ENCODE results near the gene CD248.
"Not testable (repeated sequence)": the region's sequence is repeated elsewhere in the genome, so short reads cannot be mapped to it uniquely, and the experiment has no call there.

CD248 gene

DNA sequence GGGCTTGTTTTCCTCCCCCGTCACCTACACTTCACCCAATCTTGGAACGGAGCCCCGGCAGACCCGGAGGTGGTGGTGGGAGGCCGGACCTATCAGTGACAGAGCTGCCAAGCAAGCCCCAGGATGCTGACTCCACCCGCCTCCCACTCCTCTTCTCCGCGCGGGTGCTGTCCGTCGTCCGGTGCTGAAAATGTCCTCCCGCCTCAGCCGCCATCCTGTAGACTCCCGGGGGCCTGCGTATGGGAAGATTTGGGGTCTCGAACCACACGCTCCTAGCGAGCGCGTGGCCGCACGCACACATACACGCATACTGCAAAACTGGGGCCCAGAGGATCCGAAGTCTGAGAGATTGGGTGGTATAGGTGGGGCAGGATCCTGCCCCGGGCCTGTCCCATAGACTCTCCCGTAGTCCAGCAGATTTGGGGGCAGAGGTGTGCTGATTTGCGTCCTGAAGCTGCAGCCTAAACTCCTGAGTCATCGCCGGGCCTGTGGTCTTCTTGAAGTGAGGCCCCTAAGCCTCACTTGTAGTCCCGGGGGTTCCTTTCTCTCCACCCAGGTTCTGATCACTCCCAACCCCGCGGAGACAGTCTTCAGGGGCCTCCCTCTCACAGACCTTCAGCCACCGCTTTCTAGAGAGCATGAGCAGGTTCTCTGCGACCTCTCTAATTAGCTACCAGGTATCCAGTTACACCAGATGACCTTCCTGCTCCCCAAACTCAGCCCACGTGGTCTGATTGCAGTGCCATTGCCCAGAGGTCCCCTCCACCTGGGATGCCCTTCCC lies 27.1 kb downstream of the CD248 start:
- DNase-seq (ENCODE audit: low read depth) = peak; percentile 59

DNA sequence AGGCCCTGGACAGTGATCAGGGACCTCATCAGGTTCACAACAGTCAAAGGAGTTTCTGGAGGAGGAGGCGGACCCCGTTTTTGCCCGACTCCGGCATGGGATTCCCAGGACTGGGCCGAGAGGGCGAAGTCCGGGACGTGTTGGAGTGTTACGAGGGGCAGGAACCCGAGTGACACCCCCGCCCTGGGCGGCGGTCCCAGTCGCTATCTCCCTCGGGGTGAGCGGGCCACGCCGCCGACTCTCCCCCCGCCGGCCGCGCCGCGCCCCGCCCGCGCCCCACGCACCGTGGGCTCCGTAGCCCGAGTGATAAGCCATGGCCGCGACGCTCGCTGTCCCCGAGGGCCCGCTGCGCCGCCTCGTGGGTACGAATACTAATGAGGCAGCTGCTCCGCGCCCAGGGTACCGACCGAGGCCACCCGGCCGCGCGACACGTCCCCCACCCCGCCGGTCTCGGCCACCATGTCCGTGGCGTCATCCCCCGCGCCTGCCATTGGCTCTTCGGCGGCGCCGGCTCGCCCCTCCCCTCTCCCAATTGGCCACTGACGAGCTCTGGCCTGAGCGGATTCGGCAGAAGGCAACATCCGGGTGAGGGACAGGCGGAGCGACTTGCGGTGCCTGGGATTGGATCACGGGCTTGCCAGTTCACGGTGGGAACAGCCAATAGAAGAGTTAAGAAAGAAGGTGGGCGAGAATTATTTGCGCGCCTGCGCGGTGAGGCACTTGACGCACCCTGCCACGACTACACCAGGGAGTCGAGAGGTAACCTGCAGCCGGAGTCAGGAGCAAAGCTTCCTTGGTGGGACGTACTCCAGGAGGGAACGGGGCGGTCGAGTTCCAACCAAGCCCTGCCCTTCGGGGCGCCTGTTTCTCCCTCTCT lies 27.9 kb downstream of the CD248 start, which contains the start of gene YIF1A:
YIF1A (minus strand) TSS at position 473 of the 877 bp plus-strand sequence; CDS start at position 315, 158 bp downstream.
- peak; percentile 86 for DNase-seq (ENCODE audit: low read depth)

DNA sequence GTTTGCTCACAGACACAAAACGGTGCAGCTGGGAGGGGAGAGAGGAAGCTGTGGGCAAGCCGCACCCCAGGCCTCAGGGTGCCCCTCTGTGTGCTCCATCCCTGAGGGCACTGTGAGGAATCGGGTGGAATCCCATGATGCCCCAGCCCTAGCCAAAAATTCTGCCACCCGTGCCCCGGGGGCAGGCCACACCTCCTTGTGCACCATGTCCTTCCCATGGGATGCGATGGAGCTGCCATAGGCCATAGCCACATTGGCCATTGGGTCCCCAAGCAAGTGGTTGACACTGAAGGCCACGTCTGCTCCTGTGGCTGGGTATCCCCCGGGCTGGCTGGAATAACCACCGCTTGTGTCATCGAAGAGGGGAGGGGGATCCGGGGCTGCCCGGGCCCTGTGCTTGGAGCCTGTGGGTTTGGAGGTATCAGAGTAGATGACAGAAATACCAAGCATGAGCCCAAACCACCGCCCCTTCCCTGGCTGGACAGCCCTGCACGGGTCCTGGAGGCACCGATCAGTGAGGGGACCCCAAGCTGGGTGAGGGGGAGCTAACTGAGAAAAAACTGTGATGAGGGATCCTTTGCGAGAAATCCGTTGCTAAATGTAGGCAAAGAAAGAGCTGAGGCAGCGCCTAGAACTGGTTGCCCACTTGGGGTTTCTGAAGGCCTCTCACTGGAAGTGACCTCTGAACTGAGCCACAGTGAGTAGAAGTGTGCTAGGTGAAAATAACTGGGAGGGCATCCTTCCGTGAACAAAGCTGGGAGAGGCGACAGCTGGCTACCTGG lies 28.8 kb downstream of the CD248 start:
- no peak for DNase-seq (ENCODE audit: low read depth)

GRCh38 chr11:66287211-66287888 lies 29.5 kb downstream of the CD248 start:
- no peak for DNase-seq (ENCODE audit: low read depth)

DNA sequence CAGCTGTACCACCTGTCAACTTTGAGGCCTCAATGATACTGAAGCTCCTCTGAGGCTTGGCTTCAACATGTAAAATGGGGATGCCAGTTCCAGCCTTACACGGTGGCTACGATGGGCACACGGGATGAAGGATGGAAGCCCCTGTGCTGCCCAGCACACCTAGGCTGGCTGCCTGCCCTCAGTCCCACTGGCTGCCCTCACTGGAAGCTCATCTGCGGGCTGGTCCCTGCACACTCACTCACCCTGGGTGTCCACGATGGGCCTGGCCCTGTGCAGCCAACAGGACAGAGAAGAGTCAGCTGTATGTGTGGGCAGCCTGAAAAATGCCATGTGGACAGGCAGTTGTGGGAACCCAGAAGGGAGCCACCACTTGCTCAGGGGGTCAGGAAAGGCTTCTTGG lies 30.1 kb downstream of the CD248 start:
- no peak for DNase-seq (ENCODE audit: low read depth)

GRCh38 chr11:66285250-66285947 lies 31.4 kb downstream of the CD248 start:
- DNase-seq (ENCODE audit: low read depth) = no peak

- DNase-seq (ENCODE audit: low read depth) = no peak
Observed at GRCh38 chr11:66284526-66285078, 32.2 kb downstream of the CD248 start.

DNA sequence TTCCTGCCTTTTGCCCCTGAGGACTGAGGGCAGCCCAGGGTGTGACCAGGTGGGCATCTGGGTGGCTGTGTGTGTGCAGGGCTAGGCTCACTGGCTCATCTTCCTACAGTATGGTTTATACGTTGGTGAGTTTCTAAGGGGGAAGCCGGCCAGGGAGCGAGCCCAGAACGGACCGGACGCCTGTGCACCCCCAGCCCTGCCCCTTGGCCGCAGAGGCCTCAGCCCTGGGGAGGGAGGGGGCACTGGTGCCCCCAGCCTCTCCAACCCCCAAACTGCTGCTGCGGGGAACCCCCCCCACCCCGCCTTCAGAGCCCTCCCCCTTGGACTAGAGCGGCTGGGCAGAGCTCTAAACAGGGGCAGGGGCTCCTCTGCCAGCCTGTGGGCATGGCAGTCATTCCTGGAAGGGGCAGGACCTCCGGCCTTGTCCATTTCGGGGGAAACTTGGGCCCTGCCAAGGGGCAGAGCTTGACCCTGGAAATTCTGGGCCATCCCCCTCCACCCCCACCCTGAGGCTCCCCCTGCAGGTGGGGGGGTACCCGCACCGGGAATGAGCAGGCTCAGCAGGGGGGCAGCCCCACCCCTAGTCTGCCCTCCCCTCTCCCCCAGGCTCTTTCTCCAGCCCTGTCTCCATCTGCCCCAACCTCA lies 33.3 kb downstream of the CD248 start:
- no peak for DNase-seq (ENCODE audit: low read depth)

GRCh38 chr11:66282468-66283455 lies 34.1 kb downstream of the CD248 start:
- peak; percentile 100 for DNase-seq (ENCODE audit: low read depth)

GRCh38 chr11:66281776-66282467 lies 34.9 kb downstream of the CD248 start:
- DNase-seq (ENCODE audit: low read depth) = no peak

DNA sequence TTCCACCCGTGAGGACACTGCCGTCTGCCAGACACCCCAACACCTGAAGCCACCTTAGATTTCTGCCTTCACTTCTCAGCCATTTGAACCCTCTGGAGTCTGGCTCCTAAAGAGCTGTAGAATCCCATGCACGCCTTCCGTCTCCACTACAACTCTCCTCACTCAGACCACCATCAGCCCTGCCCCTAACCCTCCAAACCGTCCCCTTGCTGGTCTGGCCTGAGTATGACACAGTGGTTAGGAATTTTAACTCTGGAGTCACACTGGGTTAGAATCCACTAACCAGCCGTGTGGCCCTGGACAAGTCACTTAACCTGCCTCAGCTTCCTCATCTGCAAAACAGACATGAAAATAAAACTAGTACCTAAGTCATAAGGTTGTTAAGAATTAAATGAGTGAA lies 35.8 kb downstream of the CD248 start:
- no peak for DNase-seq (ENCODE audit: low read depth)

DNA sequence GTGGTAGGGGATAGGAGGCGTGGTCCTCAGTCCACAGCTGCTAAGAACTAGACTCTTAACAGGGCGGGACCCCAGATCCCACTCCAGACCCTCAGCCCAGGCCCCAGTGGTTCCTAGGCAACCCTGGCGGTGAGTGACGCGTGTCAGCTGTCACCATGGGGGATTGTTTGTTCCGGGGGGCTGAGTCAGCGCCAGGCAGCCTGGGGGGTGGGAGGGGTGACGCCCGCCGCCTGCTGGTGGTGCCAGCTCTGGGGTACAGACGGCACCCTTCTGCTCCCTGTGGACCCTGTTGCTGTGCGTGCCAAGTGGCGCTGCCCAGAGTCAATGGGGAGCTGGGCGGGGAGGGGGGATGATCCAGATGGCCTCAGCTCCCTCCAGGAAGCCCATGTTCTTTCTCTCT lies 36.4 kb downstream of the CD248 start:
- DNase-seq (ENCODE audit: low read depth) = no peak

DNA sequence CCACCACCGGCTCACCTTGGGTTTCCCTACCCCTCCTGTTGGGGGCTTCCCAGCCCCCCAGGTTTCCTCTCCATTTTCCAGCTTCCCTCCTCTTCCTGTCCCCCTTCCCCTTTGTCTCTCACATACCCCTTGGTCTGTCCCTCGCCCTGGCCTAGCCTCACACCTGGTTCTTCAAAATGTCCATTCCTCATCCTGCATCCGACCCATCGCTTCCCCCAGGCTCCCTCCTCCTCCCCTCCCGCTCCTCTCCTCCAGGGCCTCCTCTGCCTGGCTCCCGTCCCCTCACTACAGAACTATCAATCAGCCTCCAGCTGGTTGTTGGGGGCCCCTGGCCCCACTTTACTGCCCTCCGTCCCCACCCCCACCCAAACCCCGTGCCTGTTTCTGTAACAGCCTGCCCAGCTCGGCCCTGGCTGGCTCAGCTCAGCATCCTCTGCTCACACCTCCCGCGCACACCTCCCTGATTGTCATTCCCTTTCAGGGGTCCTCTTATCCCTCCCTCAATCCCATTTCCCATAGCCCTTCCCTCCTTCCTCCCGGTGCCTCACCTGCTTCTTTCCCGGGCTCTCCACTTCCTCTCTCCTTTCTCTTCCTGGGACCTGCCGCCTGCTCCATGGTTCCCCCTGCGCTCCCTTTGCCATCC lies 37.6 kb downstream of the CD248 start:
- no peak for DNase-seq (ENCODE audit: low read depth)

GRCh38 chr11:66278363-66279091 lies 38.3 kb downstream of the CD248 start:
- no peak for DNase-seq (ENCODE audit: low read depth)

DNA sequence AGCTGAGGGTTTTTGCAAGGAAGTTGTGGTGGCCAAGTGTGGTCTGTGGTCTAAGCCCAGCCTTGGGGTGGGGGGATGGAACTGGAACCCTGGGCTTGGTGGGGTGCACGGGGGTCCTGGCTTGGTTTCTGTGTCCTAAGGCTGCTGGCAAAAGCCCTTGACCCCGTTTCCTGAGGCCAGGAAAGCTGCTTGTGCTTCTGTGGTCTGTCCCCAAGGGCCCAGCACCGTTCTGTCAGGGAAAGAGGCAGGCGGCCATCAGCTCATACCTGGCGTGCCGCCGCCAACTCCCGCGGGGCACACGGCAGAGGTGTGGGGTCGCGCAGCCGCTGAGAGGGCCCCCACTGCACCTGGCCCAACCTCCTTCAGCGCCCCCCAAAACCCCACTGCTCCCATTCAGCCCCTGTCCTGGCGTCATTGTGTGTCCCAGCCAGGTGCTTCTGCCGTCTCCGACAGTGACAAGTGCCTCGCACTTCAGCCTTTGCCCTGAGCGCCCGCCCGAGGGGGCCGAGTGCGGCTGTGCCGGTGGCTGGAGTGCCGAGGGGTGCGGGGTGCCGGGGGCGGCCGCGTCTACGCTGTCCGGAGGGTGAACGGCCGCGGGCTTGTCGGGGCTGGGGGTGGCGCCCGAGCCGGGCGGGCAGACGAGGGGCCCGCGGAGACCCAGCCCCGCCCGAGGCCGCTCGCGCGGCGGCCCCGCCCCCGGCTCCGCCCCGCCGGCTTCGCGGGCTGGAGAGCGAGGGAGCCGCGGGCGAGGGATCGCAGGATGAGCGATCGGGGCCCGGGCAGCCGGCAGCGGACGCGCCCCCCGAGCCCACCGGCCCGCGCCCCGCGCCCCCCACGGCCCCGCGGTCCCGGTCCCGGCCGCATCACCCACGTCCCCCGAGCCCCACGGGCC lies 39.1 kb downstream of the CD248 start, which contains the start of gene CNIH2:
CNIH2 (plus strand) TSS at position 705 of the 892 bp plus-strand sequence. CDS start 282 bp downstream, outside the sequence.
- DNase-seq (ENCODE audit: low read depth) = no peak

- DNase-seq (ENCODE audit: low read depth) = not testable (repeated sequence)
Observed at GRCh38 chr11:66277064-66277463, 39.8 kb downstream of the CD248 start.
